ENCODE measurements around the gene MTG2. TPM values are rescaled to one million over a fixed set of nuclear protein-coding genes. Genes with fewer than 3 reads are reported as not detected.

The MTG2 gene
- total RNA-seq, 1 experiment from 2014 or later = 56.8 TPM

GRCh38 chr20:62220666-62221568 is 38.1 kb downstream of the MTG2 start:
- Histone ChIP-seq H3K27me3 (ENCODE audit: control insufficient read depth, insufficient read depth, low read length) (no peaks in the 10 kb centered on the region; the same call in 1 of the 2 replicates), H3K27ac (ENCODE audit: low read length) (no peak overlapping the region), H3K4me1 (ENCODE audit: control insufficient read depth, insufficient read depth, low read length) (no peaks in the 10 kb centered on the region; the same call in 1 of the 2 replicates), H3K36me3 (ENCODE audit: control insufficient read depth, insufficient read depth, low read length) (no peaks in the 10 kb centered on the region), H3K9me3 (ENCODE audit: control insufficient read depth, insufficient read depth, low read depth, low read length) (no peaks in the 10 kb centered on the region), H3K4me3 (ENCODE audit: low read depth in 2 of 2, low read length in 2 of 2) (0 out of 4 replicates have a peak overlapping the region, but pooled peaks of 1 of the 2 experiments have one; percentile 1)
- no peak for DNase-seq (ENCODE audit: low read depth, low spot score)
- POLR2A ChIA-PET = no interaction called here
- in situ Hi-C loops (cut with HindIII; ENCODE audit: low pct_unique_long_range_greater_than_20kb, low sequenced_read_pairs) (no loop called here), intact Hi-C loops (cut with micrococcal nuclease; ENCODE audit: unreplicated experiment) (no loop called here)
- ATAC-seq = no peak
- no peak for TF ChIP-seq SIN3A (IDR thresholded peaks at IDR 0.05; ENCODE audit: borderline replicate concordance, insufficient read depth, low read depth, low read length)
- TF ChIP-seq CTCF (IDR thresholded peaks at IDR 0.05) = no peak
- no peak for TF ChIP-seq TCF7L2 (IDR thresholded peaks at IDR 0.05; ENCODE audit: low read depth, low read length)
- no peak for TF ChIP-seq POLR2AphosphoS5 (IDR thresholded peaks at IDR 0.05; ENCODE audit: low read depth, low read length)
- TF ChIP-seq REST (IDR thresholded peaks at IDR 0.05; ENCODE audit: insufficient read depth in 1 of 2, low read depth in 2 of 2, low read length in 1 of 2) = no peak; a peak in 1 of 4 replicates
- CTCF ChIA-PET = no interaction called here
- BruUV-seq (replicated peaks) = no TSS peak

- no peak overlapping the region for H3K4me3 ChIP-seq (ENCODE audit: low read depth in 2 of 2, low read length in 2 of 2)
- DNase-seq (ENCODE audit: low read depth, low spot score) = no peak
- H3K27me3 ChIP-seq (ENCODE audit: control insufficient read depth, insufficient read depth, low read length) = no peaks in the 10 kb centered on the region; the same call in 1 of the 2 replicates
- ChIA-PET CTCF (no interaction called here), POLR2A (no interaction called here)
- BruUV-seq (replicated peaks) = no TSS peak
- TF ChIP-seq REST (IDR thresholded peaks at IDR 0.05; ENCODE audit: insufficient read depth in 1 of 2, low read depth in 2 of 2, low read length in 1 of 2) (no peak), CTCF (IDR thresholded peaks at IDR 0.05) (no peak), TCF7L2 (IDR thresholded peaks at IDR 0.05; ENCODE audit: low read depth, low read length) (no peak), POLR2AphosphoS5 (IDR thresholded peaks at IDR 0.05; ENCODE audit: low read depth, low read length) (no peak), SIN3A (IDR thresholded peaks at IDR 0.05; ENCODE audit: borderline replicate concordance, insufficient read depth, low read depth, low read length) (no peak)
- no peaks in the 10 kb centered on the region for H3K9me3 ChIP-seq (ENCODE audit: control insufficient read depth, insufficient read depth, low read depth, low read length)
- intact Hi-C loops (cut with micrococcal nuclease; ENCODE audit: unreplicated experiment) = no loop called here
- no peaks in the 10 kb centered on the region; the same call in 1 of the 2 replicates for H3K4me1 ChIP-seq (ENCODE audit: control insufficient read depth, insufficient read depth, low read length)
- H3K27ac ChIP-seq (ENCODE audit: low read length) = no peak overlapping the region
- no peaks in the 10 kb centered on the region for H3K36me3 ChIP-seq (ENCODE audit: control insufficient read depth, insufficient read depth, low read length)
- no peak for ATAC-seq
- in situ Hi-C loops (cut with HindIII; ENCODE audit: low pct_unique_long_range_greater_than_20kb, low sequenced_read_pairs) = no loop called here
Measured at GRCh38 chr20:62222266-62222850, 39.5 kb downstream of the MTG2 start.
